ENCODE measurements around the gene DUSP22.
"Not testable (repeated sequence)": the region's sequence is repeated elsewhere in the genome, so short reads cannot be mapped to it uniquely, and the experiment has no call there.

DNA sequence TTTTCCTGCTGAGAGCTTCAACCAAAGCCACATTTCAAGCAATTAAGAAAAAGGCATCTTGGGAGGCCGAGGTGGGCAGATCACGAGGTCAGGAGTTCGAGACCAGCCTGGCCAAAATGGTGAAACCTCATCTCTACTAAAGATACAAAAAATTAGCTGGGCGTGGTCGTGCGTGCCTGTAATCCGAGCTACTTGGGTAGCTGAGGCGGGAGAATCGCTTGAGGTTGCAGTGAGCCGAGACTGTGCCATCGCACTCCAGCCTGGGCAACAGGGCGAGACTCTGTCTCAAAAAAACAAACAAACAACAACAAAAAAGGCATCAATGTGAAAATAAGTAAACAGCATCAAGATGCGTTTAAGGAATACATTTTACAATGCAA, 85.3 kb downstream of the DUSP22 start:
- TF ChIP-seq POLR2A (IDR thresholded peaks at IDR 0.05; ENCODE audit: low read length); GATA1 (IDR thresholded peaks at IDR 0.05; ENCODE audit: low read depth, low read length): not testable (repeated sequence)
